HT-29 (cell line): ENCODE results near the gene VOPP1. TPM values are rescaled to one million over a fixed set of nuclear protein-coding genes. Genes with fewer than 3 reads are reported as not detected.
A peak's percentile ranks its signal among the peaks of the same experiment; 100 is the strongest.

Experiments used
- DNase-seq: peaks from one replicate; pipeline ENCODE4 v3.0.0-alpha.2; 2015; ENCODE audit warnings: low spot score
- total RNA-seq: library from RNA; depleted of rRNA; stranded (reverse); fragments of >200 nt; shearing (Covaris generic); gene quantifications from 2 replicates; pipeline ENCODE4 v1.2.3, GENCODE V29; 2014

Gene VOPP1
- total RNA-seq, 1 experiment from 2014 or later: 133 TPM

GRCh38 chr7:55556031-55556430, 16.3 kb downstream of the VOPP1 start:
- no peak for DNase-seq

- no peak for DNase-seq
Measured at GRCh38 chr7:55555160-55555559, 17.1 kb downstream of the VOPP1 start.

- DNase-seq: no peak
Measured at GRCh38 chr7:55554038-55554437, 18.3 kb downstream of the VOPP1 start.

GRCh38 chr7:55553024-55553345, 19.3 kb downstream of the VOPP1 start:
- DNase-seq: no peak

GRCh38 chr7:55552320-55553023, 19.8 kb downstream of the VOPP1 start:
- peak; percentile 98 for DNase-seq

- peak; percentile 67 for DNase-seq
Measured at GRCh38 chr7:55550841-55551537, 21.3 kb downstream of the VOPP1 start.

- DNase-seq: peak; percentile 94
Measured at GRCh38 chr7:55550010-55550663, 22.2 kb downstream of the VOPP1 start.

GRCh38 chr7:55549457-55549856, 22.8 kb downstream of the VOPP1 start:
- DNase-seq: no peak

- no peak for DNase-seq
Measured at GRCh38 chr7:55548295-55548731, 24.0 kb downstream of the VOPP1 start.

- DNase-seq: peak; percentile 94
Measured at GRCh38 chr7:55546814-55547213, 25.5 kb downstream of the VOPP1 start.

GRCh38 chr7:55545496-55545895, 26.8 kb downstream of the VOPP1 start:
- DNase-seq: no peak

- DNase-seq: no peak
Measured at GRCh38 chr7:55540226-55540858, 32.0 kb downstream of the VOPP1 start.

GRCh38 chr7:55539380-55539779, 32.9 kb downstream of the VOPP1 start:
- DNase-seq: no peak

GRCh38 chr7:55538538-55538937, 33.8 kb downstream of the VOPP1 start:
- DNase-seq: no peak

- DNase-seq: no peak
Measured at GRCh38 chr7:55537458-55537990, 34.8 kb downstream of the VOPP1 start.

GRCh38 chr7:55536619-55537457, 35.5 kb downstream of the VOPP1 start:
- no peak for DNase-seq

GRCh38 chr7:55535617-55536016, 36.7 kb downstream of the VOPP1 start:
- DNase-seq: no peak

GRCh38 chr7:55534916-55535590, 37.2 kb downstream of the VOPP1 start:
- no peak for DNase-seq

GRCh38 chr7:55534262-55534915, 37.9 kb downstream of the VOPP1 start:
- DNase-seq: no peak

- no peak for DNase-seq
Measured at GRCh38 chr7:55533729-55534080, 38.6 kb downstream of the VOPP1 start.
